GM18507 (cell line): ENCODE measurements around the gene NAA10.
A peak's percentile ranks its signal among the peaks of the same experiment; 100 is the strongest.

ENCODE experiments used
- DNase-seq: peaks from one replicate; pipeline ENCODE4 v3.0.0; 2011; ENCODE audit warnings: low read depth; ENCODE audit not compliant: insufficient read length; ENCODE audit errors: extremely low spot score
- FAIRE-seq: peaks from 2 replicates; lab custom pipeline; 2011; peaks lifted over from hg19 to GRCh38; lab: Jason Lieb, UNC

Gene NAA10

DNA sequence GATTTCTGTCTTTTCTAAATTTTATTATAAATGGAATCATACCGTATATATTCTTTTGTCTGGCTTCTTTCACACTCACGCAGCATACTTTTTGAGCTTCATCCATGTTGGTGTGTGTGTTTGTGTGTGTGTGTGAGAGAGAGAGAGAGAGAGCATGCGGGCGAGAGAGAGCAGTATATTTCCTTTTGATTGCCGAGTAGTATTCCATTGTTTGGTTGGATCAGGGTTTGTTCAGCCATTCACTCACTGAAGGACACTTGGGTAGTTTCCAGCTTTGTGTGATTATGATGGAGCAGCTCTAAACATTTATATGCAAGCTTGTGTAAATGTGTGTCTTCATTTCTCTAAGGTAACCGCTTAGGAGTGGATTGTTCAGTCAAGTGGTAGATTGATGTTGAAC is 45.7 kb downstream of the NAA10 start:
- DNase-seq (no peak), FAIRE-seq (no peak)

DNA sequence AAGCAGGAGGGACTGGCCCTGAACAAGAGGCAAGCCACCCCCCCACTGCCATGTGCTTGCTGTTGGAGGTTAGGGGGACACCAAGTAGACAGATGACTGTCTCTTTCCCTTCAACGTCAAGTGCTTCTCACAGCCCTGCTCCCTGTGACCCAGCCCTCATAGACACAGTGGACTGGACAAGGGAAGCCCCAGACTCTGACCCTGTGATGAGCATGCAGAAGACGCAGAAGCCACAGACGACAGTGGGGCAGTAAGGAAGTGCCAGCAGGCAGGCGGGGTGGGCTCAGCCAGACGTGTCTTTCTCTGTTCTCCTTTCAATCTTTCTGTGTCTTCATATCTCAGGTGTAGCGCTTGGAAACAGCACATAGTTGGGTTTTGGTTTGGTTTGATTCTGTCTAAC is 46.5 kb downstream of the NAA10 start:
- DNase-seq (no peak), FAIRE-seq (peak; percentile 24)

DNA sequence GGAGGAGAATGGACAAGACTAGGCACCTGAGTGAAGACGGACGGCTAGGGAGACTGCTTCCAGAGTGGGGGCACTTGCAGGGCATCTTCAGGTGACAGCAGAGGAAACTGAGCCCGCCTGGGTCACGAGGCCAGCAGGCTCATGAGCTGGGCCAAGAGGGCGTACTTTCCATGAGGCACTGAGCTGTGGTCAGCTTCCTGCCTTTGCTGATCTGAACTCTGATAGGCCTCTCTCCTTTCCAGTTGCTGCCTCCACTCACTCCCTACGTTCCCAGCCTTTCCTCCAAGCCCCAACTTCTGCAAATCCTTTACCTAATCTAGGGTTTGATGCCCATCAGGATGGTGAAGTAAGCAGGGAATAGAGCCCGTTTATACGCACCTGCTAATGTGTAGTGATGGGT is 47.5 kb downstream of the NAA10 start:
- DNase-seq (no peak), FAIRE-seq (no peak)

DNA sequence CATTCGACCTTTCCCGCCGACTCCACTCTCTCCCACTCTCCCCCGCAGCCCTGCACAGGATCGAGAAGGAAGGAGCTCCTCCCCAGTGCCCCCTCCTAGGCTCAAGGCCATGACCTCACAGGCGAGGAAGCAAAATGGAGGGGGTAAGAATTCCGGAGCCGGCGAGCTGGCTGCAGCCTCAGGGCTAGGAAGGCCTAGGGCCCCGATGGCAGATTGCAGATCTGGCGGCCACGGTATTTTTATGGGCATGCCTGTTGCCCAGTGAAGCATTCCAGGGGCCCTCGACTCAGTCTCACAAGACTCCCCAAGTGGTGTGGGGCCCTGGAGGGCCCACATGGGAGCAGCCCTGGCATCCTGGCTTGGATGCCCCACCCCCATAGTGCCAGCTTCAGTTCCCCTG is 47.9 kb downstream of the NAA10 start:
- FAIRE-seq (no peak), DNase-seq (no peak)

DNA sequence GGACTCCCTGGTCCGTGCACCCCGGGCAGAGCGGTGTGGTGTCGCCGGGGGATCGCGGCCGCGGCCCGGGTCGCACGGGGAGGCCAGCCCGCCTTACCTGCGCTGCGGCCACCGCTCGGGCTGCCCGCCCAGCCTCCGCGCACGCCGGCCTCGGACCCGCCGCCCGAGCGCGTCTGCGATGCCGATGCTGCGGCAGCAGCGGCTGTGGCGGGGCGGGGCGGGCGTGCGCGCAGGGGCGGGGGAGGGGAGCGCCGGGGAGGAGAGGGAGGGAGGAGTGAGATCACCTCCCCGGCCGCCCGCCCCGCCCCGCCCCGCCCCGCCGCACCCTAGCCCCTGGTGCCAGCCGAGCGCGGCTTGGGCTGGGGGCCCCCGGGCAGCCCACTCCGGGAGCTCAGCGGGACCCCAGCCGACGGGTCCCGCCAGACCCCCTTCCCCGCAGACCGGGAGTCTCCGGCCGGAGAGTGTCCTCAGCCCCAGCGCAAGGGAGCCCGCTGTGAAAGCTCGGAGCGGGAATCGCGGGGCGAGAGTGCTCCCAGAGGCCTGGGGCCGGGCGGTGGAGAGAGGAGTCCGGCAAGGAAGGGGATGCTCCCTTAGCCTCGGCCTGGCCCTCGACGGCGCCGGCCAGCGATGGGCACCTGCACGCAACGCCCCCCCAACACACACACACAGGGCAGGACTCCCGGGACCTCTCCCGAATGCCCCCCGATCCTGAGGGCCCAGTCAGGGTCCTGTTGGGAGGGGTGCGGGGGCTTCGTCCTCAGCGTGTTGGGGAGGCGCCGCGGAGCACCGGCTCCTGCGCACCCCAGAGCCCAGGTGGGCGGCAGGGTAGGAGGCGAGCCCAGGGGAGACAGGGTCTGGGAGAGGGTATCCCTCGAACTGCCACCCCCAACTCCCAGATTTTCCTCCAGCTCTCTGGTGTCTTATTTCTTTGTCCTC is 48.6 kb downstream of the NAA10 start, which contains the start of gene L1CAM:
TSS of gene L1CAM (minus strand) at position 206 of the 936 bp plus-strand sequence. CDS start 10,337 bp downstream, outside the sequence.
- no peak for DNase-seq
- no peak for FAIRE-seq

DNA sequence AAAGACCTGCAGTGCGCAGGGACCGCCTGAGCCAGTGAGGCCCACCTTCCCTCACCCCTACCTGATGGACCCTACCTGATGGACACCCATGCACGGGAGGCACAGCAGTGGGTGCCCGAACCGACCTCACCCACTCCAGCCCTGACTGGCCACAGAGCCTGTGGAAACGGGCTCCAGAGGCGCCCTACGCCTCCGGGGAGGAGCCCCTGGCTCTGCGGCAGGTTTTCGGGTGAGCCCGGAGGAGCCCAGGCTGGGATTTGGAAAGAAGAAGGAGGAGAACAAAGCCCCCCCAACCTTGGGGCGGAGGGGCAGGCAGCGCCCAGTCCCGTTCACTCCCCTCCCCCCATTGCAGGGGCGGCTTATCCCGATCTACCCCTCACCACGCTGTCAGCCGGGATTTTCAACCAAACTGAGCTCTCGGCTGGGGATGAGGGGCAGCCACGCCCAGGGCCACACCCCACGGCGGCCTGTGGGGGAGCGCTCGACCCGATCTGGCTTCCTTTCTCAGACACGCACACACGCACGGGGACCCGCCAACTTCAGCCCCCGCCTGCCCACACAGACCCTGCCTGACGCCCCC is 49.5 kb downstream of the NAA10 start:
- no peak for DNase-seq

DNA sequence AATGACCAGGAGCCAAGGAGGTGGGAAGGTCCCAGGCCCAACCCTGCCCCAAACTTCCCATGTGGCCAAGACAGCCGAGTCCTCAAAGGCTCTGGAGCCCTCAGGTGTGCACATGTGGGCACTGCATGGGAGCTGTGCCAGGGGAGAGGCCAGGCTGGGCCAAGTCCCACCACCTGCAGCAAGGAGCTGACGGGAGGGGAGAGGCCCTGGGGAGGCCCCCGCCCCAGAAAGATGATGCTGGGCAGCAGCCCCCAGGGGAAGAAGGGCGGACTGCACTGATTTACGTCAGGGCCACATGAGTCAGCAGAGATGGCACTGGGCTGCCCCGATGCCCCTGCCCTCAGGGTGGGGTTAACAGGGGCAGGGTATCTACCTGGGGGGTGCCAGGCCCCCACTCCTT is 50.2 kb downstream of the NAA10 start:
- no peak for DNase-seq
- FAIRE-seq, result no peak

More for the DNA sequence above, 49.5 kb downstream of the NAA10 start:
- FAIRE-seq, result no peak

DNA sequence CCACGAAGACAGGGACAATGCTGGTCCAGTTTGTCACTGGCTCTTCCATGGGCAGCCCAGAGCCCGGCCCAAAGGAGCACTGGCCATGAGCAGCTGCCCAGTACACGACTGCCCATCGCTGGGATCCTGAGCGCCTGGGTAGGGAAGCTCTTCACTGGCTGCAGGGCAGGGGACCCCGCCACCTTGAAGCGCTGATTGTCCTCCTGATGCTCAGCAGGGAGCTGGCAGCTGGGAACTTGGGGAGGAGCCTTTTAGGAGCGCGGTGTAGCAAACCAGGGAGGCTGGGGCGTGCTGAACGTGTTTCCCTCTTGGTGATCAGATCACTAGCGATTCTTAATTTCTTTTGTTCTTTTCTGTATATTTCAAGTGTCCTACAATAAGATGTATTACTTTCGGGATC is 50.7 kb downstream of the NAA10 start:
- DNase-seq (no peak), FAIRE-seq (no peak)

DNA sequence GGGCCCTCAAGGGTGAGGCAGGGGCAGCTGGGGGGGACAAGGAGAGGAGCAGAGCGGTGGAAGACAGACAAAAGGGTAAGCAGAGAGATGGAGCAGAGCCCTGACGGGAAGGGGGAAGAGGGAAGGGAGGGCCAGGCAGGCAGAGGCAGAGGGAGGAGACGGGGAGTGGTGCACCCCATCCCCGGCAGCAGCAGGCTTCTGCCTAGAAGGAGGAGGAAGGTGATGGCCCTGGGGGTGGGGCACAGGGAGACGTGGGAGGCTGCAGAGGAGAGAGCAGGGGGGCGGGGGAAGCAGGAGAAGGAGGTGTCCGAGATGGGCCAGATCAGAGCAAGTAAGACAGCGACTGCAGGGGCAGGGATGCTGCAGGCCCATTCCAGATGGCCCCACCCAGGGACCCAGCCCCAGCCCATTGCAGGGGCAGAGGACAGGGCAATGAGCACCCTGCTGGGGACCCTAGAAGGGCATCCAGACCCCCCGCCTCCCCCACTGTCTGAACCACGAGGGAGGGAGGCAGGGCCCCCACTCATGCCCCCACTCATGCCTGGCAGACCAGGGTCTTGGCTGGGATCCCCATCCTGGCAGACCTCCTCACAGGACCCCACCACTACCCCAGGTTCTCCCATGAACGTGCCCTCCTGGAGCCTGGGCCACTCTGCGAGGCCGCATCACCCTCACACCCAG is 51.5 kb downstream of the NAA10 start:
- DNase-seq (no peak), FAIRE-seq (no peak)

DNA sequence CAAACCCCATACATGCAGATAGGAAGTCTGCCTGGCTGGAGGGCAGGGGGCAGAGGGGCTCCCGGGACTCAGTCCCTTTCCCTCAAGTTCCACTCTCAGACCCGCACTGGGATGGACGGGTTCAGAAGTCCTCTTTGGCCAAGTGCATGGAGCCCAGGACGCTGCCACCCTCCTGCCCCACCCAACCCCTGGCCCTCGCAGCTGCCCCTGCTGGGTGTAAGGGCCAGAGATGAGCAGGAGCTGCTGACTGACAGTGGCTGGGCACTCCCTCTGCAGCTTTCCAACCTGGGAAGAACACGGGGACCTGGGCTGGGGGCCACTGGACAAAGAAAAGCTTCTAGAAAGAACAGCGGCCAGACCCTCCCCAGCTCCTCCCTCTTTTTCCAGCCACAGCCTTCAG is 52.3 kb downstream of the NAA10 start:
- DNase-seq, result no peak
- FAIRE-seq, result no peak

DNA sequence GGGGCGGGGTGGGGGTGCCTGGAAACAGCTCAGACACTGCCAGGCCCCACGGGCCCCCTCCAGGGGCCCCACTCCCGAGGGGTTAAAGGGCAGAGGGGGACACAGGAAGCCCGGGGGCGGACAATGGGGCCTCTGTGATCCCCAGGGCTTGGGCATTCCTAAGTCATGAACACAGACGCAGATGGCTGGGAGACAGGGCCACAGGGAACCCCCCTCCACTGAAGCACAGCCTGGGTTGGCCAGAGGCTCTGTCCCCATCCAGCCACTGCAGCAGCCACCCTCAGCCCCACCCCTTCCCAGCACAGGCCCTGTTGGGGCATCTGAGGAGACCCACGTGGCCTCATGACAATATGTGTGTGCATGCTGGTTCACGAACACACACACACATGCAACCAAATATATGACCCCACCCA is 52.7 kb downstream of the NAA10 start:
- no peak for DNase-seq
- no peak for FAIRE-seq

DNA sequence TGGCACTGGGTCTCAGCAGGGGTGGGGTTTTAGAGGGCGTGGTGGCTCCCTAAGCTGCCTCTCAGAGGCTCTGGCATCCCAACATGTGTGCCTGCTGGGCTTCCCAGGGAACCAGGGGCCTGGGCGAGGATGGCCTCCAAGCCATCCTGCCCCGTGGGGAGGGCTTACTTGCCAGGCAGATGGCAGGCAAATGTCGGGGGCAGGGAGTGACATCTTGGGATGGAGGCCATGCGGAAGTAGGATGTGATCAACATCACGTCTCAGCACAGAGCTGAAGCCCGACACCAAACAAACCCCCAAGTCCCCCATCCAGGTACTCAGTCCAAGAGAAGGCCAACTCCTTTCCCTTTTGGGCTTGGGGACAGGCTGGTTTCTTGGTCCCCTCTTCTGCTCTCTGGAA is 53.6 kb downstream of the NAA10 start:
- DNase-seq, result no peak
- no peak for FAIRE-seq

DNA sequence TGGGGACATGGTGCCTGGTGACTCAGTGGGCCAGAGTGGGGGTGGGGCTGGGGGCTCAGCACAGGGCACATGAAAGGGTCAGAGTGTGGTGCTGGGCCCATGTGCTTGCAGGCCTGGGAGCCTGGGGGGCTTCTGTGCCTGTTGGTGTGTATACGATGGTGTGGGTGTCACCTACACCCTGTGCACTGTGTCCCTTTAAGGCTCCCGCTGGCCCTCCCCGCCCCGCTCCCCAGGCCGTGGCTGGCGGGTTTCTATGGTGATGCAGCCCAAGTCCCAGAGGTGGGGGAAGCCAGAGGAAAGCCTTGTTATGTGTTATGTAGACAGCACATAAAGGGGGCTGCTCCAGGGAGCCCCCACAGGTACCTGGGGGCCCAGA is 54.4 kb downstream of the NAA10 start:
- DNase-seq, result no peak
- FAIRE-seq, result no peak

DNA sequence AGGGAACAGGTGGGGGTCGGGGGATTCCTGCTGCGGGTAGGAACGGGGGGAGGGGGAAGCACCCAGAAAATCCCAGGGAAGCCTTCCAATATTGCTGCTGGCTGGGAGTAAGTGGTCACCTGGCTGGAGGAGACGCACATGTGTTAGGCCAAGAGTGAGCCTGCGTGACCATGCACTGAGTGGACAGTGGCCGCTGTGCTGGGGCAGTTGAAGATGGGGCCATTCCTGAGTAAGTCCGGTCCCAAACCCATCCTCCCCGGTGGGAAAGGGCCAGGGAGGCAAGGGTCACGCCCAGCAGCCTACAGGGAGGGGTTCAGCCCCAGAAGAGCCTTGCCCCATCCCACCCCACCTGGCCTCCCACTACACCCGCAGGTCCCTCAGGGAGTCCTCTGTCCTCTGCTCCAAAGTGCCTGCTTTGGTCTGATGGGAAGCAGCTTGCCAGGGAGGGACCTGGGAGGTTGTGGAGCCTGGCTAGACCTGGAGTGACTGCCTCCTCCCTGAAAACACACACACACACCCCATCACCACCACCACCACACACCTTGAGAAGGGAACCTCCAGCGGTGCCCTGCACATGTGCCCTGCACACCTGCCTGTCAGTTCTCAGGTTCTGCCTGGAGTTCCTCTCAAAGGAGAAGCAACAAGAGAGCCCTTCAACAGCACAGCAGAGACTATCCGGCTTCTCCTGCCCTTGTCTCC is 54.9 kb downstream of the NAA10 start:
- DNase-seq (no peak), FAIRE-seq (no peak)
